Activated T-cell treated with anti-CD3 and anti-CD28 coated beads, Interleukin-2, amount 50 U/mL, for 72 hours (primary cell): ENCODE measurements around the gene SPTBN1. TPM values are rescaled to one million over a fixed set of nuclear protein-coding genes. Genes with fewer than 3 reads are reported as not detected.

ENCODE experiments used
- ATAC-seq, 2 donors: fragments of 150-1000 bp; cut with Tn5 transposase; replicated peaks in 1 of 2; 2 replicates each; pipeline ENCODE4 v1.10.0; 2021; ENCODE audit warnings: moderate library complexity in 2 of 2, mild to moderate bottlenecking in 1 of 2
- DNase-seq, 2 donors: peaks; one replicate each; pipeline ENCODE4 v3.0.0; 2021 to 2022; ENCODE audit warnings: mixed read lengths in 1 of 2
- H3K27ac Mint-ChIP-seq: one replicate; pipeline ENCODE4 v1.8.0; 2022; ENCODE audit warnings: mild to moderate bottlenecking, moderate library complexity, mixed read lengths
- H3K27me3 Mint-ChIP-seq: one replicate; pipeline ENCODE4 v1.8.0; 2022; ENCODE audit warnings: low read depth, mixed read lengths
- H3K36me3 Mint-ChIP-seq, 2 donors: one replicate each; pipeline ENCODE4 v1.8.0; 2022; ENCODE audit warnings: mixed read lengths in 2 of 2, mild to moderate bottlenecking in 1 of 2; ENCODE audit not compliant: insufficient read depth in 2 of 2
- H3K4me1 Mint-ChIP-seq: one replicate; pipeline ENCODE4 v1.8.0; 2022; ENCODE audit warnings: low read depth, mixed read lengths
- H3K4me3 Mint-ChIP-seq, 2 donors: one replicate each; pipeline ENCODE4 v1.8.0; 2022; ENCODE audit warnings: mild to moderate bottlenecking in 2 of 2, mixed read lengths in 2 of 2, moderate library complexity in 2 of 2
- H3K9me3 Mint-ChIP-seq, 2 donors: one replicate each; pipeline ENCODE4 v1.8.0; 2022; ENCODE audit warnings: mixed read lengths in 2 of 2
- total RNA-seq, 2 donors: library from RNA; stranded (reverse); gene quantifications; one replicate each; pipeline ENCODE4 v1.2.3, GENCODE V29; 2022

Gene SPTBN1
- total RNA-seq, 2 donors from 2014 or later = 120 to 136 TPM

DNA sequence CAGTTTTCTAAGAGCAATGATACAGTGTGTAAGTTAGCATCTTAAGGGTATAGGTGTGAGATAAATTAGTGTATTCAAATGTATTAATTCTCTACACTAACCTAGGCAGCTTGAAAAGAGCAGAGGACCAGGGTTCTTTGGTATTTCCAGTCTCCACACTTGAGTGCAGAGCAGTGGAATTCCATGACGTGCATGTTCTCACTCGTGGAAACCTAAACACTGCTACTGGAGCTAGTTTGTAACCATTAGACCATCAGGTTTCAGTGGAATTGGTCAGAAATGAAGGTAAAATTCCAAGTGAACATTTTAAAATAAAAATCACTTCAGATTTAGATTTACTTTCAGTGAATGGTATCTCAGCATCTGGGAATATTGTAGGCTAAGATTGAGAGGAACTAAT lies 9.0 kb downstream of the SPTBN1 start:
- no peaks in the 10 kb centered on the region for H3K9me3 Mint-ChIP-seq
- DNase-seq (no peak), ATAC-seq (no peak)
- peaks cover 26% of the 10 kb centered on the region for H3K27me3 Mint-ChIP-seq
- no peak overlapping the region for H3K27ac Mint-ChIP-seq
- no peaks in the 10 kb centered on the region for H3K36me3 Mint-ChIP-seq
- no peaks in the 10 kb centered on the region for H3K4me1 Mint-ChIP-seq
- H3K4me3 Mint-ChIP-seq = no peak overlapping the region

- no peak overlapping the region for H3K27ac Mint-ChIP-seq
- no peak overlapping the region for H3K4me3 Mint-ChIP-seq
- ATAC-seq (no peak), DNase-seq (no peak)
- H3K36me3 Mint-ChIP-seq = no peaks in the 10 kb centered on the region
- peaks cover 16% of the 10 kb centered on the region for H3K27me3 Mint-ChIP-seq
- no peaks in the 10 kb centered on the region for H3K4me1 Mint-ChIP-seq
- no peaks in the 10 kb centered on the region for H3K9me3 Mint-ChIP-seq
Observed at GRCh38 chr2:54466870-54467269, 10.7 kb downstream of the SPTBN1 start.

- DNase-seq = no peak
- H3K27me3 Mint-ChIP-seq = peaks cover 9% of the 10 kb centered on the region
- no peaks in the 10 kb centered on the region for H3K36me3 Mint-ChIP-seq
- H3K9me3 Mint-ChIP-seq = no peaks in the 10 kb centered on the region
- no peak for ATAC-seq
- H3K27ac Mint-ChIP-seq = no peak overlapping the region
- H3K4me3 Mint-ChIP-seq = no peak overlapping the region
- no peaks in the 10 kb centered on the region for H3K4me1 Mint-ChIP-seq
Observed at GRCh38 chr2:54468673-54469072, 12.5 kb downstream of the SPTBN1 start.

- Mint-ChIP-seq H3K4me3 (no peak overlapping the region), H3K4me1 (no peaks in the 10 kb centered on the region), H3K27me3 (peaks cover under 1% of the 10 kb centered on the region), H3K36me3 (no peaks in the 10 kb centered on the region), H3K27ac (no peak overlapping the region), H3K9me3 (no peaks in the 10 kb centered on the region)
- DNase-seq (no peak), ATAC-seq (no peak)
Observed at GRCh38 chr2:54469484-54470053, 13.4 kb downstream of the SPTBN1 start.

DNA sequence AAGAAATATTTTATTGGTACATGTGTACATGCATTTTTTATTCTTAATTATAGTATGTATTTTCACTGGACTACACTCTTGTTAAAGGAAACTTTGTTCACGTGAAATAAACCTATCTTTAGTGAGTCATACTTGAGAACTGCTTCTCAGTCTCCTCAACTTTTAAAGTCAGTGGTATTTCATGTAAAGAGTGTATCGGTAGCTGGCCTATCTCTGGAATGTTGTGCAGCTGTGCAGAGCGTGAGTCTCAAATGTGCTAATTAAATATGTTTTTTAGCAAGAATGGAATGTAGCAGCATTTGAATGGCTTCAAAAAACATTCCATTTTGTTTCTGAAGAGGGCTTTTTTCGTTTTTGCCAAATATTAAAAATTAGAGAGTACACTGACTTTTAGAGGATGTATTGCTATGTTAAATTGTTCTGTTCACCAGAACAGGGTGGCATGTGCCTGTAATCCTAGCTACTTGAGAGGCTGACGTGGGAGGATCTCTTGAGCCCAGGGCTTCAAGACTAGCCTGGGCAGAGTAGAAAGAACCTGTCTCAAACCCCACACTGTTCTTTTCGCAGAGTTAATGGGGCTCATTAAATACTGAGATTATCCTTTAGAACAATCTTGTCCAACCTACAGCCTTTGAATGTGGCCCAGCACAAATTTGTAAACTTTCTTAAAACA lies 14.3 kb downstream of the SPTBN1 start:
- no peaks in the 10 kb centered on the region for H3K36me3 Mint-ChIP-seq
- H3K27ac Mint-ChIP-seq = no peak overlapping the region
- no peak overlapping the region for H3K4me3 Mint-ChIP-seq
- ATAC-seq = no peak
- DNase-seq = no peak
- H3K27me3 Mint-ChIP-seq = no peaks in the 10 kb centered on the region
- no peaks in the 10 kb centered on the region for H3K9me3 Mint-ChIP-seq
- no peaks in the 10 kb centered on the region for H3K4me1 Mint-ChIP-seq

DNA sequence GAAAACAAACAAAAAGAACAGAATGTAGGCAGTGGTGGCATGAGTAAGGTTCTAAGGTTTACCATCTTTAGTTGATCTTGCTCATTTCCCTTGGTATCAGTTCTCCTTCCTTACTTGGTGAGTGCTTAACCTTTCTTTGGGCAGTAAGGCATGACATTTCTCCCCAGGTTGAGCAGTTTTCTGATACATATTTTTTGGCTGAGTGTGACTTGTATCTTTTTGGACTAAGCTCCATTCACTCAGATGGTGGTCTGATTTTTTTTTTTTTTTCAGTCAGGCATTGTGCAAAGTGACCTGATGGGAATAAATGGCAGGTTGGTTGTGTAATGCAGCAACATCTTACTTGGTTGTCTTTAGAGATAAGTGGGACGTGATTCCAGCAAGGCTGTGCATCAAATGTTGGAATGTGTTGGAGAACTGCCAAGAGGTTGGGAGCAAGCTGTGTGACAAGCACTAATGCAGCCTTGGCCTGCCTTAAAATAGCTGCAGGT lies 15.1 kb downstream of the SPTBN1 start:
- H3K27me3 Mint-ChIP-seq = no peaks in the 10 kb centered on the region
- H3K4me3 Mint-ChIP-seq = no peak overlapping the region
- no peaks in the 10 kb centered on the region for H3K9me3 Mint-ChIP-seq
- DNase-seq (no peak), ATAC-seq (no peak)
- H3K36me3 Mint-ChIP-seq = no peaks in the 10 kb centered on the region
- H3K4me1 Mint-ChIP-seq = no peaks in the 10 kb centered on the region
- no peak overlapping the region for H3K27ac Mint-ChIP-seq

DNA sequence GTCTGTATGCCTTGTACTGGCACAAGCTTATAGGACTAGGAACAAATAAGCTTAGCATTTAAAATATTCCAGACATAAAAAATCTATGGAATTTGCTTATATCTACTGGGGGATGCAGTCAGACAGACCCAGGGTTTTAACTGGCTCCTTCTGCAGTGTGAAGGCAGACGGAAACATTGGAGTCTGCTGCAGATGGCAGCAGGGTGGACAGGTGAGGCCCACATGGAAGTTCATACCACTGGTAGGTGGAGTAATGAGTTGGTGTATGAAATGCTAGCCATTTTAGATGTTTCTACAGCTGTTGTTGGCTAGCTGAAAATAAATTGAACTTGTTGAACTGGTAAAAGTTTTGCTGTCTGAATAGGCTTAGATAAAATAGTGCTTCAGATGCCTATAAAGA lies 17.7 kb downstream of the SPTBN1 start:
- Mint-ChIP-seq H3K27me3 (no peaks in the 10 kb centered on the region), H3K4me3 (no peak overlapping the region), H3K9me3 (no peaks in the 10 kb centered on the region), H3K27ac (no peak overlapping the region), H3K36me3 (no peaks in the 10 kb centered on the region), H3K4me1 (no peaks in the 10 kb centered on the region)
- DNase-seq (no peak), ATAC-seq (no peak)

- no peak overlapping the region for H3K4me3 Mint-ChIP-seq
Observed at GRCh38 chr2:54475285-54475684, 19.2 kb downstream of the SPTBN1 start.

GRCh38 chr2:54475919-54476318 lies 19.8 kb downstream of the SPTBN1 start:
- ATAC-seq = no peak
- Mint-ChIP-seq H3K36me3 (no peaks in the 10 kb centered on the region), H3K4me3 (no peak overlapping the region), H3K9me3 (no peaks in the 10 kb centered on the region), H3K27ac (no peak overlapping the region), H3K27me3 (no peaks in the 10 kb centered on the region), H3K4me1 (no peaks in the 10 kb centered on the region)
- DNase-seq = no peak

More at GRCh38 chr2:54475285-54475684, 19.2 kb downstream of the SPTBN1 start:
- Mint-ChIP-seq H3K27me3 (no peaks in the 10 kb centered on the region), H3K9me3 (no peaks in the 10 kb centered on the region), H3K27ac (no peak overlapping the region), H3K36me3 (no peaks in the 10 kb centered on the region), H3K4me1 (no peaks in the 10 kb centered on the region)
- no peak for DNase-seq
- ATAC-seq = no peak

- Mint-ChIP-seq H3K27me3 (no peaks in the 10 kb centered on the region), H3K4me1 (no peaks in the 10 kb centered on the region)
- DNase-seq = no peak
Observed at GRCh38 chr2:54476852-54477251, 20.7 kb downstream of the SPTBN1 start.

GRCh38 chr2:54477896-54478295 lies 21.8 kb downstream of the SPTBN1 start:
- Mint-ChIP-seq H3K4me3 (no peak overlapping the region), H3K4me1 (no peaks in the 10 kb centered on the region), H3K27ac (no peak overlapping the region), H3K36me3 (no peaks in the 10 kb centered on the region), H3K9me3 (no peaks in the 10 kb centered on the region), H3K27me3 (no peaks in the 10 kb centered on the region)
- DNase-seq = no peak
- no peak for ATAC-seq

More at GRCh38 chr2:54476852-54477251, 20.7 kb downstream of the SPTBN1 start:
- Mint-ChIP-seq H3K27ac (no peak overlapping the region), H3K9me3 (no peaks in the 10 kb centered on the region), H3K36me3 (no peaks in the 10 kb centered on the region), H3K4me3 (no peak overlapping the region)
- no peak for ATAC-seq

GRCh38 chr2:54478899-54479298 lies 22.8 kb downstream of the SPTBN1 start:
- H3K36me3 Mint-ChIP-seq = no peaks in the 10 kb centered on the region
- H3K9me3 Mint-ChIP-seq = no peaks in the 10 kb centered on the region
- no peak overlapping the region for H3K4me3 Mint-ChIP-seq
- no peaks in the 10 kb centered on the region for H3K27me3 Mint-ChIP-seq
- H3K27ac Mint-ChIP-seq = no peak overlapping the region
- H3K4me1 Mint-ChIP-seq = no peaks in the 10 kb centered on the region
- ATAC-seq (no peak), DNase-seq (no peak)

DNA sequence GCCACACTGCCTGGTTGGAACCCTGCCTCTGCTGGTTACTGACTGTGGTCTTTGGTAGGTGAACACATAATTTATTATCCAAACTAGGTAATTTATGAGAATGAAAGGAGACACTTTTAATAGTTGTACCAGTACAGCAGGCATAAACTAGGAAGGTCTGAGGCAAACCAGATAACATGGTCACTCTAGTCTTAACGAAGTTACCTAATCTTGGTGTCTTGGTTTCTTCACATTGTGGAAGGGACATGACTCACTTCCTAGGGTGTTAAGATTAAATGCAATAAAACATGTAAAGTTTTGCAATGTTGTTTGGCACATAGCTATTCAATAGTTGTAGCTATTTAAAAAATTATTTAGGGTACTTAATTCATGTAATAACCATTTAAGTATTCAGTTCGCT lies 23.3 kb downstream of the SPTBN1 start:
- Mint-ChIP-seq H3K4me3 (no peak overlapping the region), H3K27me3 (no peaks in the 10 kb centered on the region), H3K4me1 (no peaks in the 10 kb centered on the region), H3K36me3 (no peaks in the 10 kb centered on the region), H3K9me3 (no peaks in the 10 kb centered on the region), H3K27ac (no peak overlapping the region)
- DNase-seq (no peak), ATAC-seq (no peak)

DNA sequence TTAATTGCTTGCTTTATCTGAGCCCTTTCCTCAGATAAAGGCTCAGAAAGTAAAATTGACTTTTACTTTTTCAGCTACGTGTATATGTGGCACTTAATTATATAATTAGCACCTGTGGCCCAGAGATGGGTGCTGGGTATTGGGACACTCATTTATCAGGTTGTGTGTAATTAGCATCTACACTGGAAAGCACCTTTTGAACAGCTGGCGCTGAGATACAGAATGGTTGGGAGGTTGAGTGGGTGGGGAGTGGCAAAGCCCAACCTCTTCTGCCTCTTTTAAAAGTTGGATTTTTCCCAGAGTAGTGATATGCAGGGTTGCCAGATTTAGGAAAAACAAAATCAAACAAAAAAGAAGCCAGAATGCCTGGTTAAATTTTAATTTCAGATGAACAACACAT lies 23.9 kb downstream of the SPTBN1 start:
- Mint-ChIP-seq H3K4me3 (no peak overlapping the region), H3K27me3 (no peaks in the 10 kb centered on the region), H3K4me1 (no peaks in the 10 kb centered on the region), H3K36me3 (no peaks in the 10 kb centered on the region), H3K9me3 (no peaks in the 10 kb centered on the region), H3K27ac (no peak overlapping the region)
- DNase-seq (no peak), ATAC-seq (no peak)
